GM12878 (cell line): Measurements from ENCODE around the gene MOGAT1.

Experiments used
- EP300 ChIP-seq, 2 experiments: fragments of 150-350 bp in 1 of 2; IDR thresholded peaks; 2 replicates each; pipeline ENCODE4 v1.6.1; 2011 to 2012; ENCODE audit warnings: low read depth in 2 of 2, low read length in 2 of 2, borderline replicate concordance in 1 of 2, improper control_type of control experiment in 1 of 2, inconsistent platforms in 1 of 2; ENCODE audit not compliant: control insufficient read depth in 1 of 2
- NRF1 ChIP-seq: conservative IDR thresholded peaks from 2 replicates; pipeline ENCODE4 v1.6.1; 2011; ENCODE audit warnings: mild to moderate bottlenecking, low read depth, low read length, improper control_type of control experiment
- PAX8 ChIP-seq: fragments of 450-650 bp; IDR thresholded peaks from 2 replicates; pipeline ENCODE4 v1.6.1; 2017; ENCODE audit warnings: mild to moderate bottlenecking, moderate library complexity
- POLR2A ChIP-seq: IDR thresholded peaks from 2 replicates; pipeline ENCODE4 v1.6.1; 2011; ENCODE audit warnings: low read depth, mild to moderate bottlenecking, low read length
- SIN3A ChIP-seq: IDR thresholded peaks from 2 replicates; pipeline ENCODE4 v1.6.1; 2012; ENCODE audit warnings: low read depth, low read length, improper control_type of control experiment
- SIX5 ChIP-seq: IDR thresholded peaks from 2 replicates; pipeline ENCODE4 v1.6.1; 2011; ENCODE audit warnings: mild to moderate bottlenecking, low read depth, low read length, moderate library complexity; ENCODE audit not compliant: severe bottlenecking
- SMAD1 ChIP-seq: fragments of 450-650 bp; IDR thresholded peaks from 2 replicates; pipeline ENCODE4 v1.6.1; 2018; ENCODE audit warnings: mild to moderate bottlenecking, low read depth; ENCODE audit not compliant: partially characterized antibody
- TF ChIP-seq, protein P1 (sequence below), 3 experiments: IDR thresholded peaks in 2 of 3; conservative IDR thresholded peaks in 1 of 3; 2 replicates each; pipeline ENCODE4 v1.5.1; 2011; ENCODE audit warnings: low read depth in 3 of 3, low read length in 3 of 3, mild to moderate bottlenecking in 3 of 3, control low read depth in 2 of 3, moderate library complexity in 2 of 3, inconsistent platforms in 1 of 3, mixed read lengths in 1 of 3; ENCODE audit not compliant: control insufficient read depth in 2 of 3, insufficient read depth in 1 of 3; ENCODE audit errors: extremely low read depth in 1 of 3

DNA sequence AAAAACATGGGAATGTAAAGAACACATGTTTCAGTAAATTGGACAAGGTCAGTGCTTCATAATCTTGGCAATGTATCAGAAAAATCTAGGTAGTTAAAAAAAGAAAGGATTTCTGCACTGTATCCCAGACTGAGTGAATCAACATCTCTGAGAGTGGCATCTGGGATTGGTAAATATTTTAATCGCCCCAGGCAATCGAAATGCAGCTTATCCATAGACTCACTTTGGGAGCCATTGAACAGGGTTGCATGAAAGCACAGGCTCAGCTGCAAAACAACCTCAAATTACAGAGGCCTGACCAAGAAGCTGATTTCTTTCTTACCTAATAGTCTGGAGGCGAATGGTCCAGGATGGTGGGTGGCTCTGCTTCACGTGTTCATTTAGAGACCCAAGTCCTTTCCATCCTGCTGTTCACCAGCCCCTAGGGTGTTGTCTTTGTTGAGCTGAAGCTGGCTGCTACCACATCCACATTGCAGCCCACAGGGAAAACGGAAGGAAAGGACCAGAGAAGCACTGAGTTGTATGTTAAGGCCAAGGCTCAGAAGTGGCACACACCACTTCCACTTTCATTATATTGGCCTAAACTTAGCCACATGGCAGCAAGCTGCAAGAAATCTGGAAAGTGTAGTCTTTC lies 59.0 kb downstream of the MOGAT1 start:
- TF ChIP-seq PAX8 (no peak), SIN3A (no peak), NRF1 (no peak), POLR2A (no peak), SMAD1 (no peak), SIX5 (no peak), EP300 (IDR thresholded peaks at IDR 0.05; ENCODE audit: borderline replicate concordance in 1 of 2, control insufficient read depth in 1 of 2, low read depth in 2 of 2, low read length in 2 of 2) (no peak)
- TF ChIP-seq, protein P1, sequence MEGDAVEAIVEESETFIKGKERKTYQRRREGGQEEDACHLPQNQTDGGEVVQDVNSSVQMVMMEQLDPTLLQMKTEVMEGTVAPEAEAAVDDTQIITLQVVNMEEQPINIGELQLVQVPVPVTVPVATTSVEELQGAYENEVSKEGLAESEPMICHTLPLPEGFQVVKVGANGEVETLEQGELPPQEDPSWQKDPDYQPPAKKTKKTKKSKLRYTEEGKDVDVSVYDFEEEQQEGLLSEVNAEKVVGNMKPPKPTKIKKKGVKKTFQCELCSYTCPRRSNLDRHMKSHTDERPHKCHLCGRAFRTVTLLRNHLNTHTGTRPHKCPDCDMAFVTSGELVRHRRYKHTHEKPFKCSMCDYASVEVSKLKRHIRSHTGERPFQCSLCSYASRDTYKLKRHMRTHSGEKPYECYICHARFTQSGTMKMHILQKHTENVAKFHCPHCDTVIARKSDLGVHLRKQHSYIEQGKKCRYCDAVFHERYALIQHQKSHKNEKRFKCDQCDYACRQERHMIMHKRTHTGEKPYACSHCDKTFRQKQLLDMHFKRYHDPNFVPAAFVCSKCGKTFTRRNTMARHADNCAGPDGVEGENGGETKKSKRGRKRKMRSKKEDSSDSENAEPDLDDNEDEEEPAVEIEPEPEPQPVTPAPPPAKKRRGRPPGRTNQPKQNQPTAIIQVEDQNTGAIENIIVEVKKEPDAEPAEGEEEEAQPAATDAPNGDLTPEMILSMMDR (IDR thresholded peaks at IDR 0.05 in 2 of 3, conservative IDR thresholded peaks at IDR 0.05 in 1 of 3; ENCODE audit: control insufficient read depth in 2 of 3, extremely low read depth in 1 of 3, insufficient read depth in 1 of 3, low read depth in 3 of 3, low read length in 3 of 3), result no peak
